Pons (tissue), 1 donor: Measurements from ENCODE around the gene PPP1R12B.
A peak's percentile ranks its signal among the peaks of the same experiment; 100 is the strongest.

Experiments used
- DNase-seq: peaks from one replicate; pipeline ENCODE4 v3.0.0-alpha.2; 2016; ENCODE audit warnings: low spot score

PPP1R12B gene, protein sequence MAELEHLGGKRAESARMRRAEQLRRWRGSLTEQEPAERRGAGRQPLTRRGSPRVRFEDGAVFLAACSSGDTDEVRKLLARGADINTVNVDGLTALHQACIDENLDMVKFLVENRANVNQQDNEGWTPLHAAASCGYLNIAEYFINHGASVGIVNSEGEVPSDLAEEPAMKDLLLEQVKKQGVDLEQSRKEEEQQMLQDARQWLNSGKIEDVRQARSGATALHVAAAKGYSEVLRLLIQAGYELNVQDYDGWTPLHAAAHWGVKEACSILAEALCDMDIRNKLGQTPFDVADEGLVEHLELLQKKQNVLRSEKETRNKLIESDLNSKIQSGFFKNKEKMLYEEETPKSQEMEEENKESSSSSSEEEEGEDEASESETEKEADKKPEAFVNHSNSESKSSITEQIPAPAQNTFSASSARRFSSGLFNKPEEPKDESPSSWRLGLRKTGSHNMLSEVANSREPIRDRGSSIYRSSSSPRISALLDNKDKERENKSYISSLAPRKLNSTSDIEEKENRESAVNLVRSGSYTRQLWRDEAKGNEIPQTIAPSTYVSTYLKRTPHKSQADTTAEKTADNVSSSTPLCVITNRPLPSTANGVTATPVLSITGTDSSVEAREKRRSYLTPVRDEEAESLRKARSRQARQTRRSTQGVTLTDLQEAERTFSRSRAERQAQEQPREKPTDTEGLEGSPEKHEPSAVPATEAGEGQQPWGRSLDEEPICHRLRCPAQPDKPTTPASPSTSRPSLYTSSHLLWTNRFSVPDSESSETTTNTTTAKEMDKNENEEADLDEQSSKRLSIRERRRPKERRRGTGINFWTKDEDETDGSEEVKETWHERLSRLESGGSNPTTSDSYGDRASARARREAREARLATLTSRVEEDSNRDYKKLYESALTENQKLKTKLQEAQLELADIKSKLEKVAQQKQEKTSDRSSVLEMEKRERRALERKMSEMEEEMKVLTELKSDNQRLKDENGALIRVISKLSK

DNA sequence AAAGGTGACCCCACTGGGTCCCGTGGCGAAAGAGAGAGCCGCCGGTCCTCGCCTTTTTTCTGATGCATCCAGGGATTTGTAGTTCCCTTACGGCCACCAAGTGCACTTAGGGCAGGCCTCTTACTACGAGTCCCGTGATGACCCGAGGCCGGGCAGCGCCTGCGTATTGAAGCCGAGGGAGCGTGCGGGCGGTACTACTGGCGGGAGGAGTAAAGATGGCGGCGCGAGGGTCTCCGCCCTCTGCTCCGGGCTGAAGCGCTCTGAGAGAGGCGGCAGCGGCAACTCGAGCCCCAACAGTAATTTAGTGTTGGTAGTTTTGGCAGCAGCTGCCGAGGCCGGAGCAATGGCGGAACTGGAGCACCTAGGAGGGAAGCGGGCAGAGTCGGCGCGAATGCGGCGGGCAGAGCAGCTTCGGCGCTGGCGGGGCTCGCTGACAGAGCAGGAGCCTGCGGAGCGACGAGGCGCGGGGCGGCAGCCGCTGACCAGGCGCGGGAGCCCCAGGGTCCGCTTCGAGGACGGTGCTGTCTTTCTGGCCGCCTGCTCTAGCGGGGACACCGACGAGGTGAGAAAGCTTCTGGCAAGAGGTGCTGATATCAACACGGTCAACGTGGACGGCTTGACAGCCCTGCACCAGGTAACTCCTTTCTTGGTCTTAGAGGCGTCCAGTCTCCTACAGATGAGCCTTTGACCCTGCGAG, at the start of gene PPP1R12B:
PPP1R12B (plus strand) TSS at position 191 of the 697 bp plus-strand sequence; CDS start at position 344, 153 bp downstream.
- DNase-seq: peak; percentile 100

DNA sequence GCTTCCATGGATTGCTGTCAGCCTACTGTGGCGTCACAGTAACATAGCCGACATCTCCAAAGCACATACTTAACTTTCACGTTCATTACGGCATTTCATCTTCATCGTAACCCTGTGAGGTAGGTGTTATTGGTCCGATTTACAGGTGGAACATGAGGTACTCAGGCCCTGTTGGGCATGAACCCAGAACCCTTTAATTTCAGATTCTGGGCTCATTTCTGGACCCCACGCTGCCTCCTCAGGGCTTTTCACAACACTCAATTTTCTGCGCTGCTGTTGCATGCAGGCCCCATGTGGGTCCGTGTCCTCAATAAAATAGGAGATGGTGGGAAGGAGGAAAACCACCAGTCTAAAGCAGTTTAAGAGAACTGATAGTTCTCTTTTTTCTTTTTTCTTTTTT, 46.3 kb upstream of the PPP1R12B start:
- no peak for DNase-seq

DNA sequence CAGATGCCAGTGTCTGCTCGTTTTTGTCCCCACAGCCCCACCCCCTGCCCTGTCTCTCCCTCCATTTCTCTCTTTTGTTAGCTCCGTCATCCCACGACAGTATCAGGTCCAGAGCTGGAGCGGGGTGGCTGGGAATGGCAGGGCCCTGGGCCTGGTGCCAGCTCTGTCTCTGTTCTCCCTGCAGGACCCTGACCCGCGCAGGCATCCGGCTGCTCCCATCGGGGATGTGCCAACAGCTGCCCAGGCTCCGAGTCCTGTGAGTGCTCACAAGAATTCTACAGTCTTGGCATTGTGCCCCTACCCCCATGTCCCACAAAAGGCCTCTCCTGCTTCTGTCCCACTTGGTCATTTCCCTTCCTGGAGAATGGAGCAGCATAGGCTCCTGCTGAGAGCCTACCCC, 44.1 kb upstream of the PPP1R12B start:
- peak; percentile 21 for DNase-seq

DNA sequence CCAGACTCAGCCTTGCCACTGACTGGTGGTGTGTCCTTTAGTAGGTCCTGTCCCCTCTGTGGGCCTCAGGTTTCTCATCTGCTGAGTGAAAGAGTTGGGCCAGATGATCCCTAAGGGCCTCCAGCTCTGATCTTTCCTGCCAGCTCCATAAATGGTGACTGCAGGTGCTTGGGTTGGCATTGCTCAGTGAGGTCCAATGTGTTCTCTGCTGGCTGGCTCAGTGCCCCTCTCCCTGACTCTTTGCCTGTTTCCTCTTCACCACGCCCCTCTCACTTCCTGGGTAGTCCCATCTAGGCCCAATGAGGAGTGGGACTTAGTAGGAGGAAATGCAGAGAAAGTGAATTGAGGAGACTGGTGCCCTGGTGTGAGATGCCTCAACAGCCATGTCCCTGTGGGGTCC, 43.3 kb upstream of the PPP1R12B start:
- DNase-seq: no peak

DNA sequence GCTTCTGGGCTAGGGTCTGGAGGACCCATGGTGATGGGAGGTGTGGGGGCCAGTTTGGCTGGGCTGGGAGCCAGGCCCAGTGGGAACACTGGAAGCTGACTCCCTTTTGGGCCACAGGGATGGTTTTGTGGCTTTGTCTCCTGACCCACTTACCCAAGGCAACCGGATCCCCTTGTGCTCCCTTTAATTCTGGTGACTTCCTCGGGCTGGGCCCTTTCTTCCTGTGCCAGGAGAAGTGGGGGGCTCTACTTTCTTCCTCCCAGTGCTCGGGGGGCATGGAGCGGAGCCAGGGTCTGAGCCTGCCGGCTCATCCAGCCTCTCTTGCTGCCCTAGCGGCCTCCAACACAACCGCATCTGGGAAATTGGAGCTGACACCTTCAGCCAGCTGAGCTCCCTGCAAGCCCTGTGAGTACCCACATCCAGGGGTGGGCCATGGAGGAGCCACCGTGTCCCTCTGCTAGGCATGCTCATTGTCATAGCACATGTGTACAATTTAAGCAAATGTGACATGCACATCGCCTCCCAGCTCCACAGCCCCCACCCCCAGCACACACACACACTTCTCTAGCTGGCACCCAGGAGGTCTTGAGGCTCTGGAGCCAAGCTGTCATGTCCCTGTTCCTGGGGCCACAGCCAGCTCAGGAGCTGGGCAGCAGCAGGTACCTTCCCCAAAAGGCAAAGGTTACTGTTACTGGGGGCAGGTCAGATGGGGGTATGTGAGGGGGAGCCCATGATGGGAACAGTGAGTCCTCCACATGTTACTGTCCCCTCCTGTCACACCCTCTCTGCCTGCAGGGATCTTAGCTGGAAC, 41.8 kb upstream of the PPP1R12B start:
- DNase-seq: peak; percentile 49

DNA sequence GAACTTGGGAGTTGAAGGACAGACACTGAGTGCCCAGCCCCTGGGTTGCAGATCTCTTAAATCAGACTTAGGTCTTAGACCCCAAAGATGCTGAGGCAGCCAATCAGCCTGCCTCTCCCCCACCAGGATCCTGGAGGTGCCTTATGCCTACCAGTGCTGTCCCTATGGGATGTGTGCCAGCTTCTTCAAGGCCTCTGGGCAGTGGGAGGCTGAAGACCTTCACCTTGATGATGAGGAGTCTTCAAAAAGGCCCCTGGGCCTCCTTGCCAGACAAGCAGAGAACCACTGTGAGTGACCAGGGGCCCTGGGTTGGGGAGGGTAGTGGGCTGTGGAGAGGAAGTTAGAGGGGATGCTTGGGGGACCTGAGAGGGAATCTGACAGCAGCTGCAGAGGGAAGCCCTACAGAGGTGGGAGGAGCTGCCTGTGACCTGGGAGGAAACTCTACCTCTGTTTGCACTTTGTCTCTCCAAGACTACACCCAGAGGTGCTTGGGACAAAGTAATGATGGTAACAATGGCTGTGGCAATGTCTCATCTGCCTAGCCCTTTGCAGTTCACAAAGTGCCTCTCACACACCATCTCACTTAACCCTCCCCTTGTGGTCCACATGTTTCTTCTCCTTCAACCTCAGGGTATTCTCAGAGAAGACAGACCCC, 38.3 kb upstream of the PPP1R12B start:
- no peak for DNase-seq

DNA sequence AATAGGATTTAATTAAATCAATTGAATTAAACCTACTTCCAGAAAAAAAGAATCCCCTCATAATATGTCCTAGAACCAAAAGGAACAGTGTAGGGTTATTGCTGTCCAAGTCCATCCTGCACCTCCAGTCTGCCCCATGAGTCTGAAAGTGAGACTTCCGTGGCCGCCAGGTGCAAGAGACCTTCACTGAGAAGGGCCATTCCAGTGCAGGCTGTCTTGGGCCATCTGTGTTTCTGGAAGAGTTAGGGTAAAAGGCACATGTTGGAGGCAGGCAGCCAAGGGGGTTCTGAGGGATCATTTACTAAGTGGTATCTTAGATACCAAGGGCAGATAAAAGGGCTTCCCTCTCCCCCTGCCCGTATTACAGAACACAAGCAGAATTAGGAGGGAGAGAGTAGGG, 37.8 kb upstream of the PPP1R12B start:
- no peak for DNase-seq

DNA sequence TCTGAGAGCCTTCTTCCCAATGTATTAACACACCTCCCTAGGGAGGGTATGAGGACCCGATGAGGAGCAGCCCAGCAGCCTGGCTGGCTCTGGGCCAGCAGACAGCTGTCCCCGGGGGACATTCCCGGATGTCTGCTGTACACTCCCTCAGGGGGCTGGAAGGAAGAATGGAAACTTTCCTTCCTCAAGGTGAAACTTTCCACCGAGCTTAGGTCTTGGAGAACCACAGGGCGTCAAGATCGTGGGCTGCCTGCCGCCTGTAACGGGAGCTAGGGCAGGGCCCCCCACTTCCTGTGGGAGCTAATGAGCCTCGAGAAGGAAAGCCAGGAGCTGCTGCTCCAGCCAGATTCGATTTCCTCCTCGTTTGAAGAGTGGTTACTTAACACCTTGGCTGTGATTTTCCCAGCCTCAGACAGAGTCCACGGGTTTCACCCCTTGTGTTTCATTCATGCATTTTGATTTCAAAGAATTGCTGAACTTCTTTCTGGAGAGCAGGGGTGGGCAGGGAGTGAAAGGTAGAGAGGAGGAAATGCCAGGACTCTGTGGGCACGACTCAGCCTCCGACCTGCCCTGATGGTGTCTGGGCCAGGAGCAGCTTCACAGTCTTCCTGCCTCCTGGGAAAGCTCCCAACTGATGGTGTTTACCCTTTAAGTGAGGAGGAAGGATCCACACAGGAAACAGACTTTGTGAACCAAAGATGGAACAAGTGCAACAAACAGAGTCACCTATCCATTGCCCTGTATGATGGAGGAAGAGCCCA, 36.4 kb upstream of the PPP1R12B start:
- DNase-seq: no peak

DNA sequence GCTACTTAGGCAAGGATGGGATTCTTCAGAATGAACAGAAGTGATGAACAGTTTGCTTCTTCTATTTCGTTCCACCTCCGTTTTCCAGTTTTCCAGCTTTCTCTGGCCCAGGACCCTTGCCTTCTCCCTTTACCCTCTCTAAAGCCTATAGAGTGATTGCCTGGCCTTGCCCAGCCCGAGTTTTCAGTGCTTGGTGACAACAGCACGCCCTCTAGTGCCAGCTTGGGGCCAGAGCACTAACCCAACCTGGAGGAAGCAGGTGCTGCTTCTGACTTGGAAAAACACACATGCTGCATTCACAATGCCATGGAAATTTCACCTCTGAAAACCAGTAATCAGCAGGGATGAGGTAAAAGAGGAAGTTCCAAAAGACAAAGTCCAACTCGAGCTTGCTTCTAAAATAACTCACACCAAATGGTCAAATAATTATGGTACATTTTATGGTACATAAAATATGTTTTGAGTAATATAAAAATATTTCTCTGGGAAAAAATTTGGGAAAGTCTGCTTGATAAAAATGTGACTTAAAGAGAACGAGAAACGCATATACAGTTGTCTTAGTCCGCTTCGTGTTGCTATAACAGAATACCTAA, 32.8 kb upstream of the PPP1R12B start:
- DNase-seq: peak; percentile 70

DNA sequence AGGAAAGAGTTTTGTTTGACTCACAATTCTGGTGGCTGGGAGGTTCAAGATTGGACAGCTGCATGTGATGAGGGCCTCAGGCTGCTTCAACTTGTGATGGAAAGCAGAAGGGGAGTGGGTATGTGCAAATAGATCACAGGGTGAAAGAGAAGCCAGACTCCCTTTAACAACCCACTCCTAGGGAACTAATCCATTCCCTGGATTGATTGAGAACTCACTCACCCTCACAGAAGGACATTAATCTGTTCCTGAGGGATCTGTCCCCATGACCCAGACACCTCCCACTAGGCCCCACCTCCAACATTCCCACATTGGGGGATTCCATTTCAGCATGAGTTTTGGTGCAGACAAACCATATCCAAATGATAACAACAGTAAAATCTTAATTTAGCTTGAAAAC, 32.3 kb upstream of the PPP1R12B start:
- no peak for DNase-seq

DNA sequence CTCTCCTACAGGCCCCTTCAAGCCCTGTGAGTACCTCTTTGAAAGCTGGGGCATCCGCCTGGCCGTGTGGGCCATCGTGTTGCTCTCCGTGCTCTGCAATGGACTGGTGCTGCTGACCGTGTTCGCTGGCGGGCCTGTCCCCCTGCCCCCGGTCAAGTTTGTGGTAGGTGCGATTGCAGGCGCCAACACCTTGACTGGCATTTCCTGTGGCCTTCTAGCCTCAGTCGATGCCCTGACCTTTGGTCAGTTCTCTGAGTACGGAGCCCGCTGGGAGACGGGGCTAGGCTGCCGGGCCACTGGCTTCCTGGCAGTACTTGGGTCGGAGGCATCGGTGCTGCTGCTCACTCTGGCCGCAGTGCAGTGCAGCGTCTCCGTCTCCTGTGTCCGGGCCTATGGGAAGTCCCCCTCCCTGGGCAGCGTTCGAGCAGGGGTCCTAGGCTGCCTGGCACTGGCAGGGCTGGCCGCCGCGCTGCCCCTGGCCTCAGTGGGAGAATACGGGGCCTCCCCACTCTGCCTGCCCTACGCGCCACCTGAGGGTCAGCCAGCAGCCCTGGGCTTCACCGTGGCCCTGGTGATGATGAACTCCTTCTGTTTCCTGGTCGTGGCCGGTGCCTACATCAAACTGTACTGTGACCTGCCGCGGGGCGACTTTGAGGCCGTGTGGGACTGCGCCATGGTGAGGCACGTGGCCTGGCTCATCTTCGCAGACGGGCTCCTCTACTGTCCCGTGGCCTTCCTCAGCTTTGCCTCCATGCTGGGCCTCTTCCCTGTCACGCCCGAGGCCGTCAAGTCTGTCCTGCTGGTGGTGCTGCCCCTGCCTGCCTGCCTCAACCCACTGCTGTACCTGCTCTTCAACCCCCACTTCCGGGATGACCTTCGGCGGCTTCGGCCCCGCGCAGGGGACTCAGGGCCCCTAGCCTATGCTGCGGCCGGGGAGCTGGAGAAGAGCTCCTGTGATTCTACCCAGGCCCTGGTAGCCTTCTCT, 30.3 kb upstream of the PPP1R12B start:
- no peak for DNase-seq

DNA sequence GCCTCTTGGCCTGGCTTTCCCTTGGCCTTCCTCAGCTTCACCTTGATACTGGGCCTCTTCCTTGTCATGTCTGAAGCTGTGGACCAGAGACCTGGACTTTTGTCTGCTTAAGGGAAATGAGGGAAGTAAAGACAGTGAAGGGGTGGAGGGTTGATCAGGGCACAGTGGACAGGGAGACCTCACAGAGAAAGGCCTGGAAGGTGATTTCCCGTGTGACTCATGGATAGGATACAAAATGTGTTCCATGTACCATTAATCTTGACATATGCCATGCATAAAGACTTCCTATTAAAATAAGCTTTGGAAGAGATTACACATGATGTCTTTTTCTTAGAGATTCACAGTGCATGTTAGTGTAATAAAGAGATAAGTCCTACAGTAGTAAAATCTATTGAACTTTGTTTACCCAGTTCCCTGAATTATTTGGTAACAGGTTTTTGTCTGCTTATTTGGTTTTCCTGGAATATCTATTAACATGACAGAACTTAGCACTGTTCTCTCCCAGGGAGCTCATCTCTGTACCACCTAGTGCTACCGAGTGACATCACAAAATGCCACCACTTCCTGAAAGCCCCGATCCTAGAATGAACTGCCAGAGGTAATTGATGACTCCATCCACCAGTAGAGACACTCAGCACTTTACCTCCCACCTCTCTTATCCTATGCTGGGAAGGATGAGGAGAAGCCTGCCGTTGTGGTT, 29.0 kb upstream of the PPP1R12B start:
- no peak for DNase-seq

DNA sequence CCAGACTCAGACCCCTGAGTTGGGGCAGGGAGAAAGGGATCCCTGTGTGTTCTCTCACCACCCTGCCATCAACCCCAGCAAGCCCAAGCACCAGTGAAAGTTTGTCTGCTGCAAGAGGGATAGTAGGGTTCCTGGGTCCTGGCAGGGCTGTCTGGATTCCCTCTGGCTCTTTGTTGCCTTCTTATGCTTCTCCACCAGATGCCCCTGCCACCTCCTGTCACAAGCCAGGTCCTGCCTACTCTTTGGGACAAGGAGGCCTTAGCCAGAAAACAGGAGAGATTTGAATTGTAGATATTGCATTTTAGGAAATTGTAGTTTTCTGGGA, 28.5 kb upstream of the PPP1R12B start:
- no peak for DNase-seq

DNA sequence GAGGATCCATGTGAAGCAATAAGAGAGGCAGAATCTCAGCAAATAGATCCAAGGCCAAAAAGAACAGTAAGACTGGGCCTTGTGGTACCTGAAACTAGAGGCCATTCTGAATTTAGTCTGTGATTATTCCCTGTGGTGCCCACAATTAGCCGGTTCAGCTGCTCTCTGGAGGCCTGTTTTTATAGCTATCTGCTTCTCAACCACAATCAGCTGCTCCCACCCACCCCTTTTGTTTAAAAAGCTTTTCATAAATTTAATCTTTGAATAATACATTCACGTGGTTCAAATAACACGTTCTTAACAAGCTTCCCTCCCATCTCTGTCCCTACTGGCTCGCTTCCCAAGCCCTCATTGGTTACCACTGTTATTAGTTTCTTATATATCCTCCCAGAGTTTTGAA, 24.8 kb upstream of the PPP1R12B start:
- no peak for DNase-seq

DNA sequence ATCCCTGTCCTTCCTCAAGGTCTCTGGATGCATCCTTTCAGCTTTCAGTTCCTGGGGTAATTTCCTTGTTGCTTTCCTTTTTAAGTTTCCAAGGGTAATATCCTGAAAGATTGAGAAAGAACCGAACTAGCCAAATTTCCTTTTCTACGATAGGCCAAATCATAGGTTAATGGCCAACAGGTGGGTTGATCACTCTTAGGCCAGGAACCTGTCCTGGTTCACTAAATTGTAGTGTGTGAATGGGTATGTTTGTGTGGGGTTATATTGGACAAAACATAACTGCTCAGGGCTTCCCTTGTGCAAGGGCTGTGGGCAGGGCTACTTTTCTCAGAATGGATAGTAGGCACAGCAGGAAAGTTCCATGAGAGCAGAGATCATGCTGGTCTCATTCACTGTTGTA, 23.9 kb upstream of the PPP1R12B start:
- DNase-seq: no peak

DNA sequence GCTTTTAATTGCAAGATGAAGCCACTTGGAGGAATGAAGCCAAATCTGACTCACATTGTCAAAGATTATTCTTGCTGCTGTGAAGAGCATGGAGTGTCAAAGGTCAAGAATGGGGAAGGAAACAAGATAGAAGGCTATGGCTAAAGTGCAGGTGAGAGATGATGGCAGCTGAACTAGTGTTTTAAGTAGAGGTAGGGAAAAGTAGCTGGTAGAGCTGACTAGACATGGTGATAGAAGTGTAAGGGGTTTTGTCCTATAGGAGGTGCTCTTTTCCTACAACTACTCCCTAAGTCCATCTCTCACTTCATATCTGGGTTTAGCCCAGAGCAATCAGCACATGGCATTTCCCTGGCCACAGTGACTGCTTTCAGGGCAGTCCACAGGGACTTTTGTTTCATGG, 18.6 kb upstream of the PPP1R12B start:
- no peak for DNase-seq

DNA sequence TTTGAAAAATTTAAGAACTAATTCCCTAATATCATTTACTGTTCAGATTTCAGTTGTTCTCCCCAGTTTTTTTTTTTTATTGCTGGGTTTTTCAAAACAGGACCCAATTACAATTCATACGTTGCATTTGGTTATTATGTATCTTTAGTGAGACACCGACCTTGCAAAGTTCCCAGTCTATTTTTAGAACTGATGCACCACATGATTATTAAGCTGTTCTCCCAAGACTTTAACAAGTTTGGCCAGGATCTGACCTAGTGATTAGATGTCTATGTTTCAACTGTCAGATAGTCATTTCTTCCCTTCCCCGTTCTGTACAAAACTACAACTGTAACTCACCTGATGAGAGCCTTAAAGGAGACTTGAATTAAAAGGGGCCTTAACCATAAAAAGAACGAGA, 14.6 kb upstream of the PPP1R12B start:
- DNase-seq: no peak
